ENCODE measurements around the gene OR7G1.

The OR7G1 gene

GRCh38 chr19:9115307-9115813 is at the start of gene OR7G1:
TSS of gene OR7G1 (minus strand) at chr19:9115763. CDS start at chr19:9115763, 0 bp downstream.
- H3K4me3 ChIP-seq (ENCODE audit: control insufficient read depth, low read depth, low read length), result no peak within 1 kb of the TSS
- no peak for DNase-seq (ENCODE audit: low read depth)
- TF ChIP-seq CTCF (conservative IDR thresholded peaks at IDR 0.05; ENCODE audit: control insufficient read depth, insufficient read depth, low read depth, low read length), result no peak

DNA sequence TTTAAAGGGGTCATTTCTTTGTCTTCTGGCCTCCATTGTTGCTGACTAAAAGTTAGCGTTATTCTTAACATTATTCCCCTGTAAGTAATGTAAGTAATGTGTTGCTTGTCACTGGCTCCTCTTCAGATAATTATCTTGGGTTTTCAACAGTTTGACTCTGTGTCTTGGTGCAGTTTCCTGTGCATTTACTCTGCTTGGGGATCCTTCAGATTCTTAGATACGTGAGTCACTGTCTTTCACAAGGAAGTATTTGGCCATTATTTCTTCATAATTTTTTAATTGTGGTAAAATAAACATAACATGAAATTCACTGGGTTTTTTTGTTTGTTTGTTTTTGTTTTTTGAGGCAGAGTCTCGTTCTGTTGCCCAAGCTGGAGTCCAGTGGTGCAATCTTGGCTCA is 49.7 kb upstream of the OR7G1 start:
- H3K4me3 ChIP-seq (ENCODE audit: control insufficient read depth, low read depth, low read length), result no peak overlapping the region
- no peak for DNase-seq (ENCODE audit: low read depth)
- TF ChIP-seq CTCF (conservative IDR thresholded peaks at IDR 0.05; ENCODE audit: control insufficient read depth, insufficient read depth, low read depth, low read length), result no peak

DNA sequence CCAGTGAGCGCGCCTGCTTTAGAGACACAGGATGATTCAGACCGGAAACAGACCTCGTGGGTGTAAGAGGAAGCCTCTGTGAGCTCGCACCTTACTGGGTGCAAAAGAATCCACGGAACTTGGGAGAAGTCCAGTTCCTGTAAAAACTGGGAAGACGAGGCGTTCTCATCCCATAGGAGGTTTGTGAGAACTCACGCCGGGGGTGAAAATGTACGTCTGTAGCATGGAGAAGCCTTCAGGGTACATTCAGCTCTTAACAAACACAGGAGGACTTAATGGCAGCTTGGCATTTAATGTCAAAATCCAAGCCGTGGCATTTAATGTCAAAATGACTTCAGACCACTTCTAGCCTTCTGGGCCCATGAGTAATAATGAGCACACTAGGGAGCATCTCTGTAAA is 45.9 kb upstream of the OR7G1 start:
- no peak for TF ChIP-seq CTCF (conservative IDR thresholded peaks at IDR 0.05; ENCODE audit: control insufficient read depth, insufficient read depth, low read depth, low read length)
- H3K4me3 ChIP-seq (ENCODE audit: control insufficient read depth, low read depth, low read length), result no peak overlapping the region
- DNase-seq (ENCODE audit: low read depth), result no peak

DNA sequence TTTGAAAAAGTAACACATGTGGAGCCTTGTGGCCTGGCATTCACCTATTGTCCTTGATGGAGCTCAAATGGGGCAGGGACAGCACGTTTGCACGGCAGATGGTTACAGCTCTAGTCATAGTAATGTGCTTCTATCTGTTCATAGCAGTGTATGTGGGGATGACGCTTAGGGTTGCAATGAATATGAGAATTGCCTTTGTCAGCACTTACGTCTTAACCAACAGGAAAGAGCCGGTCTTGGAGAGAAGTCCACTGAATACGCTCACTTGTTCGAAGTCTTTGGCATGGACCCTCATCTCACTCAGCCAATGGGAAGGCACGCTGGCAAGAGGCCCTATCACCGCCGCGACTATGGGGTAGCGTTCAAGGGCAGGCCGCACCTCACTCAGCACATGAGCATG is 44.3 kb upstream of the OR7G1 start:
- no peak for DNase-seq (ENCODE audit: low read depth)
- no peak for TF ChIP-seq CTCF (conservative IDR thresholded peaks at IDR 0.05; ENCODE audit: control insufficient read depth, insufficient read depth, low read depth, low read length)
- no peak overlapping the region for H3K4me3 ChIP-seq (ENCODE audit: control insufficient read depth, low read depth, low read length)

- DNase-seq (ENCODE audit: low read depth), result no peak
- TF ChIP-seq CTCF (conservative IDR thresholded peaks at IDR 0.05; ENCODE audit: control insufficient read depth, insufficient read depth, low read depth, low read length), result no peak
- H3K4me3 ChIP-seq (ENCODE audit: control insufficient read depth, low read depth, low read length), result no peak overlapping the region
Measured at GRCh38 chr19:9156304-9156703, 40.7 kb upstream of the OR7G1 start.

- no peak for TF ChIP-seq CTCF (conservative IDR thresholded peaks at IDR 0.05; ENCODE audit: control insufficient read depth, insufficient read depth, low read depth, low read length)
- DNase-seq (ENCODE audit: low read depth), result no peak
- H3K4me3 ChIP-seq (ENCODE audit: control insufficient read depth, low read depth, low read length), result no peak overlapping the region
Measured at GRCh38 chr19:9155591-9155990, 40.0 kb upstream of the OR7G1 start.

DNA sequence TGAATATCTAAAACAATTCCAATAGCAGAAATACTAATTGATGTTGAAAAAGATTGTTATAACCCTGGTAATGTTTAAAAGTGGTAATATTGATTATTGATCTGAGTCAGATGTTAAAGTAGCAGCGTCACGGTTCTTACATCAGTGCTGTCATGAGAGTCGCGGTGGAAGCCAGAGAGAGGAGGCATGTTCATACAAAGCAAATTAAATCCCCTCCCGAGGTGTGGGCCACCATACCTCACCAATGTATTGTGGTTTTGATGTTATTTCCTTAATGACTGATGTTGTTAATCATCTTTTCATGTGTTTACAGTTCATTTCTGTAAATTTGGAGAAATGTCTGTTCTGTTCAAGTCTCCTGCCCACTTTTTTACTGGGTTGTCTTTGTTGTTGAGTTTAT is 35.8 kb upstream of the OR7G1 start:
- no peak for DNase-seq (ENCODE audit: low read depth)
- H3K4me3 ChIP-seq (ENCODE audit: control insufficient read depth, low read depth, low read length), result no peak overlapping the region
- no peak for TF ChIP-seq CTCF (conservative IDR thresholded peaks at IDR 0.05; ENCODE audit: control insufficient read depth, insufficient read depth, low read depth, low read length)
